ENCODE results near the gene SH3GL2. TPM values are rescaled to one million over a fixed set of nuclear protein-coding genes. Genes with fewer than 3 reads are reported as not detected.
A peak's percentile ranks its signal among the peaks of the same experiment; 100 is the strongest.
"Not testable (repeated sequence)": the region's sequence is repeated elsewhere in the genome, so short reads cannot be mapped to it uniquely, and the experiment has no call there.

The SH3GL2 gene
- total and polyA plus RNA-seq, 2 experiments from 2014 or later, result 0.06 TPM; not detected in 1

DNA sequence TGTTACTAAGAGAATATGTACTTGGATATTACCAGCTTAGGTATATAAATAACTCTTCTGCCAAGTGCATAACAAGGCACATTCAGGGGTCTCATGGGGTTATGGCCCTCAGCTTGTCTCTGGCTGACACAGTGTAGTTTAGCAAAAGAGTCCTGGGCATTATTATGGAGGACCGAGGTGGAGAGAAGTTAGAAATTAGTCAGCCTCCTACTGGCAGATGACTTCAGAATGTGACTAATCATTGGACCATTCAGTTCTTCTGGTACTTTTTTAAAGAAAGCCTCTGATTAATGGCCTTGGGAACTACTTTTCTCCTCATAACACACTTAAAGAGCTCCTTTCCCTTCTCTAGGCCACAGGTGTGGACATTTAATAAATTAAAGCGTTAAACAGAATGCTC lies 178.9 kb downstream of the SH3GL2 start:
- Histone ChIP-seq H4K20me1 (ENCODE audit: insufficient read depth) (no peaks in the 10 kb centered on the region), H3K27ac (no peak overlapping the region), H3K4me1 (ENCODE audit: insufficient read depth) (no peaks in the 10 kb centered on the region), H3K9me3 (ENCODE audit: low read depth) (no peaks in the 10 kb centered on the region), H3K4me2 (ENCODE audit: unreplicated experiment) (no peak overlapping the region), H3K4me3 (no peak overlapping the region), H2AFZ (no peak overlapping the region), H3K79me2 (ENCODE audit: insufficient read depth) (no peaks in the 10 kb centered on the region), H3K36me3 (ENCODE audit: low read depth) (no peaks in the 10 kb centered on the region), H3K9me2 (ENCODE audit: insufficient read depth) (no peaks in the 10 kb centered on the region), H3K27me3 (replicated peaks; ENCODE audit: insufficient read depth) (no peaks in the 10 kb centered on the region), H3K9ac (no peak overlapping the region), H3F3A (ENCODE audit: insufficient read depth) (no peaks in the 10 kb centered on the region)
- TF ChIP-seq EZH2phosphoT487 (IDR thresholded peaks at IDR 0.05; ENCODE audit: insufficient read depth, low read depth) (no peak), EZH2 (IDR thresholded peaks at IDR 0.05; ENCODE audit: insufficient read depth, poor library complexity, severe bottlenecking) (no peak)
- in situ Hi-C loops (cut with MboI), result no loop called here
- peak; percentile 38 for DNase-seq
- WGBS, 2 experiments (ENCODE audit: low coverage in 1 of 2, low lambda C conversion rate in 2 of 2, missing lambda C conversion rate in 2 of 2), result 36 to 38% methylated on average over 2 of the region's 2 CpGs

DNA sequence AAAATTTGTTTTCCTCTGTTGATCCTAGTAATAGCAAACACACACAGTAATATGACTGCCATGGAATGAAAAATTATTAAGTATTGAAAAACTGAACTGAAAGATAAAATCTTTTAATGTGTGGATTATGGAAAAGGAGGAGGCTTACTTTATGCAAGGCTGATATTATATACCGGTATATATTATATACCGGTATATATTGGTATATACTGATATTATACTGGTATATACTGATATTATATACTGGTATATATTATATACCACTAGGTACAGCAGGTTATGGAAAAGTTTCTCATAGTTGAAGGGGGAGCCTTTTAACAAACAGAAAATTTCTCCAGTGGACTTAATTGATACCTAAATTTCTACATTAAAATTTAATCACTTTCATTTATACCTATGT lies 181.4 kb downstream of the SH3GL2 start:
- in situ Hi-C loops (cut with MboI), result no loop called here

DNA sequence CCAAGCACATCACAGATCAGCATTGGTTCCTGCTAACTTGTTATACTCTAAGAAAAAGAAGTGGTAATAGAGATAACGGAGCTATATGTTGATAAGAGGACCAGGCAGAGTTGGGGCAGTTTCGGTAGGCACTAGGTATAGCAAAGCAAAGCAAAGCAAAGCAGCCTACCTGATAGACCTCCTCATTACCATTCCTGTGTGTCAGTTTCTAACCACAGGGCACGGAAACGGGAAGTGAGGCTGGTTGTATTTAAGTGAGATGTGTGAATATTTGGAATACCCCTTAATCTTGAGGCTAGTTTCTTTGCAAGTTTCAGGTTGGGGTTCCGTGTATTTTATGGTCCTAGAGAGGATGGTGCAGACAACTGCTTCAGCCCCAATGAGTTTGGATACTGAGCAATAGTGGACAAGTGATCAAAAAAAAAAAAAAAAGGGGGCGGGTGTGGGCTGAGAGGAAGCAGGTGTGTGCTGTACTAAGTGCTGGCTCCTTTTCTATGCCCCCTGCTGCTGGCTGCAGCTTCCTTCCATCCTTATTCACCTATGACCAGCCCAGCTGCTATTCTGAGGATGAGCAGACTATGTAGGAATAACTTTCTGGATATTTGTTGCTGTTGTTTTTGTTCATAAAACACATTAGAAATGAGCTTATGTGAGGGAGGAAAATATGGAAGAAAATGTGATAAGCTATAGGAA lies 183.3 kb downstream of the SH3GL2 start:
- Histone ChIP-seq H3K4me2 (ENCODE audit: unreplicated experiment) (no peak overlapping the region), H3K36me3 (ENCODE audit: low read depth) (no peaks in the 10 kb centered on the region), H3K4me3 (no peak overlapping the region), H3F3A (ENCODE audit: insufficient read depth) (no peaks in the 10 kb centered on the region), H3K9ac (no peak overlapping the region), H2AFZ (no peak overlapping the region), H3K27me3 (replicated peaks; ENCODE audit: insufficient read depth) (no peaks in the 10 kb centered on the region), H3K4me1 (ENCODE audit: insufficient read depth) (no peaks in the 10 kb centered on the region), H3K9me3 (ENCODE audit: low read depth) (no peaks in the 10 kb centered on the region), H3K9me2 (ENCODE audit: insufficient read depth) (no peaks in the 10 kb centered on the region), H3K79me2 (ENCODE audit: insufficient read depth) (no peaks in the 10 kb centered on the region), H3K27ac (no peak overlapping the region), H4K20me1 (ENCODE audit: insufficient read depth) (no peaks in the 10 kb centered on the region)
- TF ChIP-seq EZH2 (IDR thresholded peaks at IDR 0.05; ENCODE audit: insufficient read depth, poor library complexity, severe bottlenecking) (no peak), EZH2phosphoT487 (IDR thresholded peaks at IDR 0.05; ENCODE audit: insufficient read depth, low read depth) (no peak)
- 42 to 43% methylated on average over 6 of the region's 6 CpGs for WGBS, 2 experiments (ENCODE audit: low coverage in 1 of 2, low lambda C conversion rate in 2 of 2, missing lambda C conversion rate in 2 of 2)
- DNase-seq, result no peak
- in situ Hi-C loops (cut with MboI), result no loop called here

More for the DNA sequence above, 181.4 kb downstream of the SH3GL2 start:
- no peak overlapping the region for H3K4me2 ChIP-seq (ENCODE audit: unreplicated experiment)
- no peak overlapping the region for H2AFZ ChIP-seq
- H3K9me2 ChIP-seq (ENCODE audit: insufficient read depth), result no peaks in the 10 kb centered on the region
- no peak overlapping the region for H3K9ac ChIP-seq
- H3K79me2 ChIP-seq (ENCODE audit: insufficient read depth), result no peaks in the 10 kb centered on the region
- H3F3A ChIP-seq (ENCODE audit: insufficient read depth), result no peaks in the 10 kb centered on the region
- H3K4me3 ChIP-seq, result no peak overlapping the region
- DNase-seq, result no peak
- no peaks in the 10 kb centered on the region for H4K20me1 ChIP-seq (ENCODE audit: insufficient read depth)
- no peak overlapping the region for H3K27ac ChIP-seq
- no peaks in the 10 kb centered on the region for H3K36me3 ChIP-seq (ENCODE audit: low read depth)
- TF ChIP-seq EZH2phosphoT487 (IDR thresholded peaks at IDR 0.05; ENCODE audit: insufficient read depth, low read depth) (no peak), EZH2 (IDR thresholded peaks at IDR 0.05; ENCODE audit: insufficient read depth, poor library complexity, severe bottlenecking) (no peak)
- WGBS, 2 experiments (ENCODE audit: low coverage in 1 of 2, low lambda C conversion rate in 2 of 2, missing lambda C conversion rate in 2 of 2), result 74 to 93% methylated on average over 2 of the region's 2 CpGs
- no peaks in the 10 kb centered on the region for H3K9me3 ChIP-seq (ENCODE audit: low read depth)
- no peaks in the 10 kb centered on the region for H3K4me1 ChIP-seq (ENCODE audit: insufficient read depth)
- no peaks in the 10 kb centered on the region for H3K27me3 ChIP-seq (replicated peaks; ENCODE audit: insufficient read depth)

DNA sequence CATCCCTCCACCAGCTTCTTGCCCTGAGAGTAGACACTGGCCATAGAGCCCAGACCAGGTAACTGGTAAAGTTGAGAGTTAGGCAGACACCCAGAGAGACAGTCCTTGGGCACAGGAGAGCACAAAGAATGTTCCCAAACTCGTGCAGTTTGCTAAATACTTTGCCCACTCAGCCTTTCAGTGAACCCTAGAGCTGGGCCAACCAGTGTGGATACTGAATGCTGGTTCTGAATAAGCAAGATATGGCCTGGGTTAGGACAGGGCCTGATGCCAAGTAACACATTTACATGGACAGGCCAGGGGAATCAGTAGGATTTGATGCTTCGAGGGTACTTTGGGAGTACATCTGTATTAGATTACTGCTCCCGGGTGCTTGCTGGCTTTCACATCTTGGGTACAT lies 185.4 kb downstream of the SH3GL2 start:
- Histone ChIP-seq H3K9me3 (ENCODE audit: low read depth) (no peaks in the 10 kb centered on the region), H3K27ac (no peak overlapping the region), H2AFZ (no peak overlapping the region), H3K4me3 (no peak overlapping the region), H4K20me1 (ENCODE audit: insufficient read depth) (no peaks in the 10 kb centered on the region), H3F3A (ENCODE audit: insufficient read depth) (no peaks in the 10 kb centered on the region), H3K4me1 (ENCODE audit: insufficient read depth) (no peaks in the 10 kb centered on the region), H3K9ac (no peak overlapping the region), H3K79me2 (ENCODE audit: insufficient read depth) (no peaks in the 10 kb centered on the region), H3K27me3 (replicated peaks; ENCODE audit: insufficient read depth) (no peaks in the 10 kb centered on the region), H3K36me3 (ENCODE audit: low read depth) (no peaks in the 10 kb centered on the region), H3K9me2 (ENCODE audit: insufficient read depth) (no peaks in the 10 kb centered on the region), H3K4me2 (ENCODE audit: unreplicated experiment) (no peak overlapping the region)
- in situ Hi-C loops (cut with MboI), result no loop called here
- WGBS, 2 experiments (ENCODE audit: low coverage in 1 of 2, low lambda C conversion rate in 2 of 2, missing lambda C conversion rate in 2 of 2), result 13 to 23% methylated on average over 2 to 3 of the region's 3 CpGs
- TF ChIP-seq EZH2phosphoT487 (IDR thresholded peaks at IDR 0.05; ENCODE audit: insufficient read depth, low read depth) (no peak), EZH2 (IDR thresholded peaks at IDR 0.05; ENCODE audit: insufficient read depth, poor library complexity, severe bottlenecking) (no peak)
- no peak for DNase-seq

DNA sequence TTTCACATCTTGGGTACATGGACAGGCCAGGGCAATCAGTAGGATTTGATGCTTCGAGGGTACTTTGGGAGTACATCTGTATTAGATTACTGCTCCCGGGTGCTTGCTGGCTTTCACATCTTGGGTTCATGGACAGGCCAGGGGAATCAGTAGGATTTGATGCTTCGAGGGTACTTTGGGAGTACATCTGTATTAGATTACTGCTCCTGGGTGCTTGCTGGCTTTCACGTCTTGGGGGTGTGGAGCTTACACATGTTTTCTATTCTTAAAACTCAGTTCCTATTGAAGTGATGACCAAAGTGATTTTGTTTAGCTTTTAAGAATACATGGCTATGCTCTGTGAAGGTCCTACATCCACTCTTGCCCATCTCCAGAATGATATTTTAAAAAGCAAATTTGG lies 186.3 kb downstream of the SH3GL2 start:
- WGBS, 2 experiments (ENCODE audit: low coverage in 1 of 2, low lambda C conversion rate in 2 of 2, missing lambda C conversion rate in 2 of 2), result 0% methylated on average over 3 to 4 of the region's 4 CpGs
- H3F3A ChIP-seq (ENCODE audit: insufficient read depth); in situ Hi-C loops (cut with MboI); H3K36me3 ChIP-seq (ENCODE audit: low read depth); H3K9ac ChIP-seq; H3K4me1 ChIP-seq (ENCODE audit: insufficient read depth); H3K27me3 ChIP-seq (replicated peaks; ENCODE audit: insufficient read depth); H3K9me2 ChIP-seq (ENCODE audit: insufficient read depth); H3K79me2 ChIP-seq (ENCODE audit: insufficient read depth); H3K4me2 ChIP-seq (ENCODE audit: unreplicated experiment); H3K27ac ChIP-seq; DNase-seq; H3K9me3 ChIP-seq (ENCODE audit: low read depth); H4K20me1 ChIP-seq (ENCODE audit: insufficient read depth); H2AFZ ChIP-seq; H3K4me3 ChIP-seq: not testable (repeated sequence)

Data from GM23248 (cell line).